ENCODE measurements around the gene FXYD7. TPM values are rescaled to one million over a fixed set of nuclear protein-coding genes. Genes with fewer than 3 reads are reported as not detected.

Gene FXYD7
- total and polyA plus RNA-seq, 9 of the 15 experiments (the other 6 are each of a cell fraction or from before 2014, with no cell fraction given): 0.10 to 0.80 (median 0.31) TPM; not detected in 3

GRCh38 chr19:35166100-35167063, 23.3 kb downstream of the FXYD7 start (continued):
- TF ChIP-seq TFAP4 (CRISPR knock-in tag; IDR thresholded peaks at IDR 0.05; ENCODE audit: borderline replicate concordance): peak; percentile 58
- 0 out of 2 replicates have a peak, but pooled peaks have one; percentile 19 for TF ChIP-seq SUPT5H (IDR thresholded peaks at IDR 0.05)
- peak; percentile 79 for TF ChIP-seq ARID1B (IDR thresholded peaks at IDR 0.05)
- no peak for TF ChIP-seq DLX4 (CRISPR knock-in tag; IDR thresholded peaks at IDR 0.05)
- TF ChIP-seq PML (IDR thresholded peaks at IDR 0.05; ENCODE audit: low read length): 0 out of 2 replicates have a peak, but pooled peaks have one; percentile 33
- TF ChIP-seq FOXJ3 (CRISPR knock-in tag; IDR thresholded peaks at IDR 0.05): no peak
- 0 out of 2 replicates have a peak, but pooled peaks have one; percentile 20 for TF ChIP-seq KLF6 (CRISPR knock-in tag; IDR thresholded peaks at IDR 0.05; ENCODE audit: borderline replicate concordance)
- TF ChIP-seq CBX3 (IDR thresholded peaks at IDR 0.05; ENCODE audit: borderline replicate concordance in 1 of 2, low read length in 2 of 2): peak in 1 of 2 experiments; percentile 48; a peak in 1 of 3 replicates
- TF ChIP-seq ZNF280B (CRISPR knock-in tag; IDR thresholded peaks at IDR 0.05): no peak
- peak; percentile 47; the same call in 1 of the 2 replicates for TF ChIP-seq KLF16 (IDR thresholded peaks at IDR 0.05)
- peak; percentile 71 for TF ChIP-seq TCF3 (CRISPR knock-in tag; IDR thresholded peaks at IDR 0.05)
- peak; percentile 92 for TF ChIP-seq CBFA2T3 (IDR thresholded peaks at IDR 0.05)
- TF ChIP-seq DACH1 (IDR thresholded peaks at IDR 0.05; ENCODE audit: partially characterized antibody): peak; percentile 12
- peak; percentile 18 for TF ChIP-seq SAP30 (IDR thresholded peaks at IDR 0.05; ENCODE audit: borderline replicate concordance, insufficient read depth, low read depth, low read length, poor library complexity, severe bottlenecking)
- no peak for TF ChIP-seq NEUROD1 (IDR thresholded peaks at IDR 0.05; ENCODE audit: borderline replicate concordance, low read depth, low read length, partially characterized antibody)
- no peak for TF ChIP-seq SMAD3 (CRISPR knock-in tag; conservative IDR thresholded peaks at IDR 0.05)
- TF ChIP-seq E2F8 (IDR thresholded peaks at IDR 0.05; ENCODE audit: low read depth, partially characterized antibody): no peak
